ENCODE data around the gene UBE2E3.

Gene UBE2E3

DNA sequence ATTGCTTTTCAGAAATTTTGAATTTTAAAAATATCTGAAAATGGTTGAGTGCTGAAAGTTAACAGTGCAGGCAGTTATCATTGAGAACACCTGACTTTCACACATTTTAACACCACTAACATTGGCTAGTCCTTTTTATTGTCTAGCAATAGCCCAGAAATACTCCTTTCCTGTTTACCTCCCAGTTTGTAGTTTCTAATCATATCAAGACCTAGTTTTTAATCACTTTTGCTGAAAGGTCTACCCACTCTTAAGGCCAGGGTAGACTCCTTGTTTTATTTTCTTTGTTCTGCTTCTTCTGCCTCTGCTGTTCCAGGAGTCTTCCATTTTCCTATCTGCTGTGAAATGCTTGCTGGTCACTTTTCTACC, 72.1 kb downstream of the UBE2E3 start:
- no peaks in the 10 kb centered on the region for H3K9me3 ChIP-seq (ENCODE audit: control insufficient read depth, insufficient read depth, low read length)
- H3K9me2 ChIP-seq (replicated peaks; ENCODE audit: control insufficient read depth, low read length) = no peaks in the 10 kb centered on the region
- H3K27me3 ChIP-seq (ENCODE audit: control insufficient read depth, low read length) = no peaks in the 10 kb centered on the region
- no peaks in the 10 kb centered on the region for H3K79me2 ChIP-seq (ENCODE audit: control insufficient read depth, low read length)
- H3K27ac ChIP-seq (ENCODE audit: low read depth, low read length) = no peak overlapping the region
- TF ChIP-seq, protein P1, sequence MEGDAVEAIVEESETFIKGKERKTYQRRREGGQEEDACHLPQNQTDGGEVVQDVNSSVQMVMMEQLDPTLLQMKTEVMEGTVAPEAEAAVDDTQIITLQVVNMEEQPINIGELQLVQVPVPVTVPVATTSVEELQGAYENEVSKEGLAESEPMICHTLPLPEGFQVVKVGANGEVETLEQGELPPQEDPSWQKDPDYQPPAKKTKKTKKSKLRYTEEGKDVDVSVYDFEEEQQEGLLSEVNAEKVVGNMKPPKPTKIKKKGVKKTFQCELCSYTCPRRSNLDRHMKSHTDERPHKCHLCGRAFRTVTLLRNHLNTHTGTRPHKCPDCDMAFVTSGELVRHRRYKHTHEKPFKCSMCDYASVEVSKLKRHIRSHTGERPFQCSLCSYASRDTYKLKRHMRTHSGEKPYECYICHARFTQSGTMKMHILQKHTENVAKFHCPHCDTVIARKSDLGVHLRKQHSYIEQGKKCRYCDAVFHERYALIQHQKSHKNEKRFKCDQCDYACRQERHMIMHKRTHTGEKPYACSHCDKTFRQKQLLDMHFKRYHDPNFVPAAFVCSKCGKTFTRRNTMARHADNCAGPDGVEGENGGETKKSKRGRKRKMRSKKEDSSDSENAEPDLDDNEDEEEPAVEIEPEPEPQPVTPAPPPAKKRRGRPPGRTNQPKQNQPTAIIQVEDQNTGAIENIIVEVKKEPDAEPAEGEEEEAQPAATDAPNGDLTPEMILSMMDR (IDR thresholded peaks at IDR 0.05; ENCODE audit: low read depth, low read length, poor library complexity, severe bottlenecking) = no peak
- TF ChIP-seq EZH2phosphoT487 (IDR thresholded peaks at IDR 0.05; ENCODE audit: borderline replicate concordance, low read length) = no peak
- no peaks in the 10 kb centered on the region for H3K4me1 ChIP-seq (ENCODE audit: control insufficient read depth, low read length)
- H3F3A ChIP-seq (ENCODE audit: control insufficient read depth, insufficient read depth) = no peaks in the 10 kb centered on the region
- no peaks in the 10 kb centered on the region for H3K36me3 ChIP-seq (ENCODE audit: control insufficient read depth, low read length)
- H3K4me3 ChIP-seq (ENCODE audit: low read length) = no peak overlapping the region
- H3K4me2 ChIP-seq (ENCODE audit: low read length) = no peak overlapping the region
- no peaks in the 10 kb centered on the region for H4K20me1 ChIP-seq (ENCODE audit: control insufficient read depth, insufficient read depth, low read depth, low read length)

DNA sequence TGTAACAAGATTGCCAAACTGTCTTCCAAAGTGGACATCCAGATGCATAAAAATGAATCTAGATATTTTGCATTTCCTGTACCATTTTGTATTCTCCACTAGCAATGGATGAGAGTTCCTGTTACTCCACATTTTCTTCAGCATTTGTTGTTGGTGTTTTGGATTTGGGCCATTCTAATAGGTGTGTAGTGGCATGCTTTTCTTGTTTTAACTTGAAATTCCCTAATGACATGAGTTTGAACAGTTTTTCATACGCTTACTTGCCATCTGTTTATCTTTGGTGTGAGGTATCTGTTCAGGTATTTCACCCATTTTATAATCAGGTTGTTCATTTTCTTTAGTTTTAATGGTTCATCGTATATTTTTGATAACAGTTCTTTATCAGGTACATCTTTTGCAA, 73.9 kb downstream of the UBE2E3 start:
- H3K4me3 ChIP-seq (ENCODE audit: low read length) = no peak overlapping the region
- no peaks in the 10 kb centered on the region for H3K9me2 ChIP-seq (replicated peaks; ENCODE audit: control insufficient read depth, low read length)
- no peaks in the 10 kb centered on the region for H3K9me3 ChIP-seq (ENCODE audit: control insufficient read depth, insufficient read depth, low read length)
- no peaks in the 10 kb centered on the region for H3K36me3 ChIP-seq (ENCODE audit: control insufficient read depth, low read length)
- H3K79me2 ChIP-seq (ENCODE audit: control insufficient read depth, low read length) = no peaks in the 10 kb centered on the region
- H3K4me1 ChIP-seq (ENCODE audit: control insufficient read depth, low read length) = no peaks in the 10 kb centered on the region
- no peaks in the 10 kb centered on the region for H3K27me3 ChIP-seq (ENCODE audit: control insufficient read depth, low read length)
- H4K20me1 ChIP-seq (ENCODE audit: control insufficient read depth, insufficient read depth, low read depth, low read length) = no peaks in the 10 kb centered on the region
- no peaks in the 10 kb centered on the region for H3F3A ChIP-seq (ENCODE audit: control insufficient read depth, insufficient read depth)
- no peak overlapping the region for H3K27ac ChIP-seq (ENCODE audit: low read depth, low read length)
- TF ChIP-seq EZH2phosphoT487 (IDR thresholded peaks at IDR 0.05; ENCODE audit: borderline replicate concordance, low read length) = no peak
- TF ChIP-seq, protein P1 (IDR thresholded peaks at IDR 0.05; ENCODE audit: low read depth, low read length, poor library complexity, severe bottlenecking) = no peak
- no peak overlapping the region for H3K4me2 ChIP-seq (ENCODE audit: low read length)

DNA sequence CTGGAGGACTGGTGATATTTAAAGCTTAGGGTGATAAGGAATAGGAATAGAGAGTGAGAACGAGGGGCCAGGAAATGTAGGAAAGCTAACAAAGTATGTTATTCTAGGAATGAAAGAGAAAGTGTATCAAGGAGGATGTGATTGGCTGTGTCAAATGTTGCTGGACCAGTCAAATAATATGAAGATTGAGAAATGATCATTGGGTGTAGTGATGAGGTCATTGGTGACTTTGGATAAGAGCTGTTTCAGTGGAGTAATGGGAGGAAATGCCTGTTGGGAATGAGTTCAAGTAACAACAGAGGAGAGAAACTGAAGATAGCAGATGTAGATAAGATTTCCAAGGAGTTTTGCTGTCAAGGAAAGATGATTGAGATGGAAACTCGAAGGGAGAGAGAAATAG, 74.4 kb downstream of the UBE2E3 start:
- Histone ChIP-seq H3K27ac (ENCODE audit: low read depth, low read length) (no peak overlapping the region), H3K27me3 (ENCODE audit: control insufficient read depth, low read length) (no peaks in the 10 kb centered on the region), H3K4me2 (ENCODE audit: low read length) (no peak overlapping the region), H3K4me3 (ENCODE audit: low read length) (no peak overlapping the region), H3K9me3 (ENCODE audit: control insufficient read depth, insufficient read depth, low read length) (no peaks in the 10 kb centered on the region), H3K79me2 (ENCODE audit: control insufficient read depth, low read length) (no peaks in the 10 kb centered on the region), H4K20me1 (ENCODE audit: control insufficient read depth, insufficient read depth, low read depth, low read length) (no peaks in the 10 kb centered on the region), H3F3A (ENCODE audit: control insufficient read depth, insufficient read depth) (no peaks in the 10 kb centered on the region), H3K4me1 (ENCODE audit: control insufficient read depth, low read length) (no peaks in the 10 kb centered on the region), H3K36me3 (ENCODE audit: control insufficient read depth, low read length) (no peaks in the 10 kb centered on the region), H3K9me2 (replicated peaks; ENCODE audit: control insufficient read depth, low read length) (no peaks in the 10 kb centered on the region)
- TF ChIP-seq EZH2phosphoT487 (IDR thresholded peaks at IDR 0.05; ENCODE audit: borderline replicate concordance, low read length) = no peak
- TF ChIP-seq, protein P1 (IDR thresholded peaks at IDR 0.05; ENCODE audit: low read depth, low read length, poor library complexity, severe bottlenecking) = no peak

Measured in DOHH2 (cell line).